ENCODE results near the gene IL1F10. TPM values are rescaled to one million over a fixed set of nuclear protein-coding genes. Genes with fewer than 3 reads are reported as not detected.

IL1F10 gene
- total and polyA plus RNA-seq, 2 of the 8 experiments (the other 6 are each of a cell fraction or from before 2014, with no cell fraction given): not detected

DNA sequence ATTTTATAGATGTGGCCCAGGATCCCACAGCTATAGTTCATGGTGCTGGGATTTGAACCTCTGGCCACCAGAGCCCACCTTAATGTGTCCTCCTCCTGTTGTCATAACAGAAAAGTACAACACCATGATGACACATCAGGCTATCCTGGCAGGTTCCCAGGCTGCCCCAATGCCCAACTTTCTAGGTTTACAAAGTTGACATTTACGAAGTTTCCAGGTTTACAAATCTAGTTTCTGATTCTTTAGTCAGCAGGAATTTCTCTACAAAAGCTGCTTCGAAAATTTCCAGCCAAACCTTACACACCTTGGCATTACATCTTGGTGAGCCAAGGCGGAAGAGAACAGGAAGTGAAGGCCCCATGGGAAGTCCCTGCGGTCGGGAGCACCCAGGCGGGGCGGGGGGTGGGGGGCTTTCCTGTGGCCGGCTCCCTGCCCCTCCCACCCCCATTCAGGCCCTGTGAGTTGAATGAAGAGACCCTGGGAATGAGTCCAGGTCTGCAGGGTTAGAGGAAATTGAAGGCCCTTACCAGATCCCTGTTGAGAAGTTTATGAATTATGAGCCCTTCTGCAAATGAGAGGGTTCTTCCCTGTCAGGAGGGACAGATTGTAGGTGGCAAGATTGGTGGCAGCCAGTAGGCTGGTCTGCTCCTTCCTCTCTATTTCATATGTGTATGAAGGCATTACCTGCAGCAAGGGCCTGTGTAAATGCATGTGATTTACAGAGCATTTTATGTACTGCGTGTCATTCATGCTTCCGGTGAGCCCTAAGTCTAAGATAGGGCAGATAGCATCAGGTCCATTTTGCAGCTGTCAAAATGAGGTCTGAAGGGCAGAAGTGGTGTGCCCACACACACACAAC, 48.6 kb downstream of the IL1F10 start:
- Histone ChIP-seq H2AK5ac (ENCODE audit: low read depth, low read length) (0 out of 2 replicates have a peak overlapping the region, but pooled peaks have one; percentile 13), H3K4ac (replicated peaks; ENCODE audit: insufficient read length, low read depth, low read length) (no peak overlapping the region), H3K79me2 (ENCODE audit: control insufficient read depth in 1 of 2, insufficient read depth in 2 of 2, low read length in 2 of 2) (no peaks in the 10 kb centered on the region), H3K18ac (ENCODE audit: extremely low read depth, low read length) (no peak overlapping the region), H3K56ac (replicated peaks; ENCODE audit: insufficient read length, low read depth, low read length) (no peak overlapping the region), H3K27ac (ENCODE audit: low read depth, low read length) (no peak overlapping the region), H3K14ac (ENCODE audit: insufficient read length) (no peak overlapping the region), H3K36me3 (ENCODE audit: control insufficient read depth in 2 of 4, insufficient read depth in 4 of 4, low read length in 3 of 4) (no peaks in the 10 kb centered on the region), H2BK15ac (ENCODE audit: low read length) (no peak overlapping the region), H3K9ac (replicated peaks in 1 of 4; ENCODE audit: extremely low read depth in 1 of 4, low read depth in 3 of 4, low read length in 3 of 4) (no peak overlapping the region), H3K27me3 (replicated peaks in 1 of 4; ENCODE audit: control insufficient read depth in 3 of 4, extremely low read depth in 1 of 4, insufficient read depth in 3 of 4, low read length in 3 of 4) (no peaks in the 10 kb centered on the region), H3K23ac (ENCODE audit: insufficient read length) (no peak overlapping the region), H2BK5ac (ENCODE audit: low read depth, low read length) (no peak overlapping the region), H3K79me1 (ENCODE audit: low read depth, low read length) (no peaks in the 10 kb centered on the region), H4K8ac (ENCODE audit: extremely low read depth, insufficient read depth, low read length) (no peak overlapping the region), H4K91ac (replicated peaks; ENCODE audit: insufficient read length, low read length) (no peak overlapping the region), H4K5ac (ENCODE audit: insufficient read length, low read depth, low read length) (no peak overlapping the region), H3K4me2 (ENCODE audit: insufficient read depth in 1 of 2, low read depth in 2 of 2, low read length in 2 of 2) (no peak overlapping the region), H2BK12ac (ENCODE audit: low read depth, low read length) (no peak overlapping the region), H2BK20ac (ENCODE audit: low read length) (no peak overlapping the region), H3K4me1 (replicated peaks in 1 of 4; ENCODE audit: control insufficient read depth in 3 of 4, insufficient read depth in 4 of 4, low read length in 3 of 4) (peaks cover 0 to 4% (median 0%) of the 10 kb centered on the region in 4 experiments; a peak in 1 of 7 replicates), H3K4me3 (ENCODE audit: extremely low read depth in 1 of 4, insufficient read depth in 2 of 4, low read depth in 3 of 4, low read length in 4 of 4) (no peak overlapping the region), H3K23me2 (ENCODE audit: low read depth, low read length) (no peaks in the 10 kb centered on the region), H2AFZ (ENCODE audit: low read length) (no peak overlapping the region), H4K20me1 (replicated peaks in 1 of 2; ENCODE audit: control insufficient read depth in 1 of 2, insufficient read depth in 2 of 2, low read length in 2 of 2) (peaks cover 0 to 2% of the 10 kb centered on the region in 2 experiments), H3K9me3 (ENCODE audit: insufficient read depth in 2 of 2, low read depth in 1 of 2, low read length in 1 of 2) (no peaks in the 10 kb centered on the region), H2BK120ac (replicated peaks; ENCODE audit: low read depth, low read length) (no peak overlapping the region)
- DNase-seq (ENCODE audit: low read depth in 1 of 2, low spot score in 2 of 2) (peak in 1 of 2 experiments; percentile 8), FAIRE-seq (no peak)
- POLR2A ChIA-PET (ENCODE audit: partially characterized antibody): no interaction called here
- 86% methylated on average over 4 of the region's 10 CpGs; no CpG with 5 or more reads in 1 of the 2 experiments for WGBS, 2 experiments (ENCODE audit: extremely low coverage in 1 of 2, insufficient coverage in 1 of 2, insufficient read length in 1 of 2, insufficient replicate concordance in 2 of 2, low coverage in 1 of 2, low lambda C conversion rate in 2 of 2, missing lambda C conversion rate in 1 of 2)
- CTCF ChIA-PET (ENCODE audit: partially characterized antibody): interaction anchor here (0.6 to 10.3 kb wide), 4 partner anchors 8 to 81 kb away, joined by 3 to 71 read pairs (median 7); no protein-coding TSS in a partner anchor
- TF ChIP-seq BCL11A (IDR thresholded peaks at IDR 0.05; ENCODE audit: low read depth in 2 of 2, low read length in 2 of 2) (no peak), CBX8 (IDR thresholded peaks at IDR 0.05; ENCODE audit: borderline replicate concordance, low read depth, low read length) (no peak), HDAC6 (IDR thresholded peaks at IDR 0.05; ENCODE audit: low read depth, low read length) (no peak), ATF3 (IDR thresholded peaks at IDR 0.05; ENCODE audit: insufficient read depth, low read depth, low read length) (no peak), SUZ12 (IDR thresholded peaks at IDR 0.05; ENCODE audit: low read length) (no peak)
